ENCODE measurements around the gene SDK2.

DNA sequence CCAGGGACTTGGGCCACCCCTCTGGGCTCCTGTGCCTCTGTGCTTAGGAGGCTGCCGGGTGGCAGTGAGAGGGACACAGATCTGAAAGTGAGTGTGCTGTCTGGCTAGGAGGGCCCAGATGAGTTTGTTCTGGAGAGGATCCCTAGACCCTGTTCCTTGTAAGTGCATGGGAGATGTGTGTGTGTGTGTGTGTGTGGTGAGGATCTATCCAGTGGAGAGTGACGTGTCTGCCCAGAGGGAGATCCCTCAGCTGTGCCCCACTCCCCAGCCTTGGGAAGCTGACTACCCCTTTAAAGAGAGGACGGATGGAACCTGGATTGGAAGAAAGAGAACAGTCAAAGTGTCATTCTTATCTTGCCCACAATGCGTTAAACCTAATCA, 306.9 kb downstream of the SDK2 start:
- TF ChIP-seq GATA2 (IDR thresholded peaks at IDR 0.05; ENCODE audit: low read depth, low read length) (no peak), GATA3 (IDR thresholded peaks at IDR 0.05; ENCODE audit: low read depth, low read length) (no peak)

All from SH-SY5Y (cell line).